Astrocyte (in vitro differentiated cells and primary cell): ENCODE measurements around the gene ARID3B. TPM values are rescaled to one million over a fixed set of nuclear protein-coding genes. Genes with fewer than 3 reads are reported as not detected.

ENCODE experiments used
- DNase-seq: peaks from one replicate; pipeline ENCODE4 v3.0.0-alpha.2; 2010; ENCODE audit warnings: low read depth
- FAIRE-seq: peaks from 2 replicates; lab custom pipeline; 2011; peaks lifted over from hg19 to GRCh38; lab: Jason Lieb, UNC
- H2AFZ ChIP-seq: 2 replicates; pipeline ENCODE4 v1.6.0; 2012; ENCODE audit warnings: low read depth, low read length, inconsistent platforms
- H3K27ac ChIP-seq: 2 replicates; pipeline ENCODE4 v1.5.1; 2011; ENCODE audit warnings: low read depth, low read length, inconsistent platforms
- H3K27me3 ChIP-seq: 2 replicates; pipeline ENCODE4 v1.6.0; 2011; ENCODE audit warnings: low read length, inconsistent platforms; ENCODE audit not compliant: insufficient read depth
- H3K36me3 ChIP-seq: 2 replicates; pipeline ENCODE4 v1.5.1; 2011; ENCODE audit warnings: low read length, inconsistent platforms; ENCODE audit not compliant: insufficient read depth
- H3K4me1 ChIP-seq: 2 replicates; pipeline ENCODE4 v1.5.1; 2011; ENCODE audit warnings: low read length, inconsistent platforms; ENCODE audit not compliant: insufficient read depth
- H3K4me2 ChIP-seq: 2 replicates; pipeline ENCODE4 v1.6.0; 2012; ENCODE audit warnings: low read length, inconsistent platforms
- H3K4me3 ChIP-seq: 2 replicates; pipeline ENCODE4 v1.5.1; 2011; ENCODE audit warnings: low read depth, mild to moderate bottlenecking, low read length, inconsistent platforms; ENCODE audit not compliant: insufficient read depth
- H3K79me2 ChIP-seq: 2 replicates; pipeline ENCODE4 v1.6.0; 2012; ENCODE audit warnings: mild to moderate bottlenecking, low read length, inconsistent platforms; ENCODE audit not compliant: insufficient read depth
- H3K9ac ChIP-seq: 2 replicates; pipeline ENCODE4 v1.6.0; 2012; ENCODE audit warnings: mild to moderate bottlenecking, low read length, inconsistent platforms
- H3K9me3 ChIP-seq: 2 replicates; pipeline ENCODE4 v1.5.1; 2012; ENCODE audit warnings: low read depth, mild to moderate bottlenecking, low read length, inconsistent platforms; ENCODE audit not compliant: insufficient read depth
- H4K20me1 ChIP-seq: 2 replicates; pipeline ENCODE4 v1.6.0; 2012; ENCODE audit warnings: low read length, inconsistent platforms; ENCODE audit not compliant: insufficient read depth
- H3K27ac Mint-ChIP-seq: one replicate; pipeline ENCODE4 v1.8.0; 2021; ENCODE audit warnings: mild to moderate bottlenecking, mixed read lengths; ENCODE audit not compliant: unreplicated experiment
- H3K27me3 Mint-ChIP-seq: one replicate; pipeline ENCODE4 v1.8.0; 2021; ENCODE audit warnings: low read depth, mixed read lengths; ENCODE audit not compliant: unreplicated experiment
- H3K36me3 Mint-ChIP-seq: one replicate; pipeline ENCODE4 v1.8.0; 2021; ENCODE audit warnings: low read depth, mixed read lengths; ENCODE audit not compliant: unreplicated experiment
- H3K4me1 Mint-ChIP-seq: one replicate; pipeline ENCODE4 v1.8.0; 2021; ENCODE audit warnings: low read depth, mixed read lengths; ENCODE audit not compliant: unreplicated experiment
- H3K4me3 Mint-ChIP-seq: one replicate; pipeline ENCODE4 v1.8.0; 2021; ENCODE audit warnings: mild to moderate bottlenecking, moderate library complexity, mixed read lengths; ENCODE audit not compliant: unreplicated experiment
- H3K9me3 Mint-ChIP-seq: one replicate; pipeline ENCODE4 v1.8.0; 2021; ENCODE audit warnings: mild to moderate bottlenecking, mixed read lengths; ENCODE audit not compliant: unreplicated experiment
- CTCF ChIP-seq: IDR thresholded peaks from 2 replicates; pipeline ENCODE4 v1.5.1; 2011; ENCODE audit warnings: low read depth, mild to moderate bottlenecking, inconsistent platforms, low read length, moderate library complexity; ENCODE audit not compliant: insufficient read depth
- EZH2 ChIP-seq: IDR thresholded peaks from 2 replicates; pipeline ENCODE4 v1.6.1; 2012; ENCODE audit warnings: mild to moderate bottlenecking, low read length, inconsistent platforms; ENCODE audit not compliant: insufficient read depth
- total RNA-seq: library from RNA; stranded (reverse); gene quantifications from 2 replicates; pipeline ENCODE4 v1.2.1, GENCODE V29; 2021

The ARID3B gene
- total RNA-seq, 1 donor from 2014 or later = 18.5 TPM

GRCh38 chr15:74502301-74502700 is 38.7 kb upstream of the ARID3B start:
- no peak for FAIRE-seq
- Histone ChIP-seq H3K36me3 (no peaks in the 10 kb centered on the region), H3K9ac (no peak overlapping the region), H3K4me1 (no peaks in the 10 kb centered on the region), H3K27me3 (no peaks in the 10 kb centered on the region), H3K79me2 (no peaks in the 10 kb centered on the region), H3K9me3 (no peaks in the 10 kb centered on the region), H3K4me3 (no peak overlapping the region), H3K27ac (no peak overlapping the region), H4K20me1 (no peaks in the 10 kb centered on the region), H3K4me2 (no peak overlapping the region), H2AFZ (no peak overlapping the region)
- no peak overlapping the region for H3K4me3 Mint-ChIP-seq
- no peak overlapping the region for H3K27ac Mint-ChIP-seq
- peaks cover 3% of the 10 kb centered on the region for H3K9me3 Mint-ChIP-seq
- no peaks in the 10 kb centered on the region for H3K4me1 Mint-ChIP-seq
- DNase-seq = no peak
- H3K27me3 Mint-ChIP-seq = no peaks in the 10 kb centered on the region
- TF ChIP-seq EZH2 (no peak), CTCF (no peak)
- no peaks in the 10 kb centered on the region for H3K36me3 Mint-ChIP-seq

- DNase-seq = peak; percentile 25
These were observed 36.6 kb upstream of the ARID3B start for GRCh38 chr15:74504418-74504817.

More at GRCh38 chr15:74504418-74504817, 36.6 kb upstream of the ARID3B start:
- TF ChIP-seq CTCF = no peak
- no peak for TF ChIP-seq EZH2
- Histone ChIP-seq H3K4me1 (no peaks in the 10 kb centered on the region), H3K27me3 (no peaks in the 10 kb centered on the region), H3K9ac (no peak overlapping the region), H2AFZ (no peak overlapping the region), H4K20me1 (no peaks in the 10 kb centered on the region), H3K27ac (no peak overlapping the region), H3K4me3 (no peak overlapping the region), H3K9me3 (no peaks in the 10 kb centered on the region), H3K4me2 (no peak overlapping the region), H3K36me3 (no peaks in the 10 kb centered on the region), H3K79me2 (no peaks in the 10 kb centered on the region)
- Mint-ChIP-seq H3K36me3 (no peaks in the 10 kb centered on the region), H3K27me3 (no peaks in the 10 kb centered on the region), H3K27ac (no peak overlapping the region), H3K4me3 (no peak overlapping the region), H3K9me3 (peaks cover 3% of the 10 kb centered on the region), H3K4me1 (no peaks in the 10 kb centered on the region)
- no peak for FAIRE-seq
